Activated gamma-delta T cell treated with anti-CD3 and anti-CD28 coated beads, Interleukin-2, amount 50 U/mL, for 16 hours (primary cell): Measurements from ENCODE around the gene KCNC2.

Source experiments
- DNase-seq: peaks from one replicate; pipeline ENCODE4 v3.0.0-alpha.2; 2020; ENCODE audit warnings: low read depth

Gene KCNC2

GRCh38 chr12:75161488-75161887 is 48.2 kb downstream of the KCNC2 start:
- DNase-seq, result no peak

DNA sequence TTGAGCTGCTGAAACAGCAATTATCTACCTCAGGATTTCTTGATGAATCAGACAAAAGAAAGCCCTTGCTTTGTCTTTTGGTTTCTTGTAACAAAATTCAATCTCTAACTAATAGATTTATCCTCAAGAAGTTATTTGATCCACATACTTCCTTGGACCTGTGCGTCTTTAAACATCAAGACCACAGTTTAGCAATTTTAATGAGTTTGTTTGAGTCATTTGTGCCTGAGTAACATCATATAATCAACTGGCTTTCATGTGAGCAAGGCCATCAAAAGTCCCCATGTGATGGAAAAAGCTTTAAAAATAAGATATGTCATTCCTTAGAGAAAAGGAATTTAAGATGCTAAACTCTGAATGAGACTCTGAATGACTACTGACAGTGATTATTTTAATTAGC is 52.3 kb downstream of the KCNC2 start:
- DNase-seq, result no peak

GRCh38 chr12:75155962-75156361 is 53.7 kb downstream of the KCNC2 start:
- no peak for DNase-seq

GRCh38 chr12:75154388-75154787 is 55.3 kb downstream of the KCNC2 start:
- no peak for DNase-seq

DNA sequence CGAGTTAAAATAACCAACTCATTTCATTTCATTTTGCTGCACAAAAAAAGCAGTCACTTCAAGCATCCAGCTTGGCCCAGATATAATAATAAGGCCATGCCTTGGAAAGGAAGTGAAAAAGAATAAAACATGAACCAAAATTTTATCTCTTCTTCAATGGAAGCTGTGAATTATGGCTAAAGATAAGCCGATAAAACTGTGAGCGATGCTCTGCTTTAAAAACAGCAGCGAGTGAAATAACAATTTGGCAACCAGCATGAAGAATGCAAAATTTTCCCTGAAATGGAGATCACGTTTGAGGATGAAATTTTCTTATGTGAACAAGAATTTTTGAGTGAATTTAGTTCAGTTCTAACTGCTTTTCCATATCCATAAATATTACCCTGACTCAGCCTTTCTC is 70.4 kb downstream of the KCNC2 start:
- DNase-seq, result no peak

GRCh38 chr12:75137896-75138295 is 71.7 kb downstream of the KCNC2 start:
- no peak for DNase-seq

- DNase-seq, result no peak
These were observed 74.6 kb downstream of the KCNC2 start for GRCh38 chr12:75135026-75135425.

DNA sequence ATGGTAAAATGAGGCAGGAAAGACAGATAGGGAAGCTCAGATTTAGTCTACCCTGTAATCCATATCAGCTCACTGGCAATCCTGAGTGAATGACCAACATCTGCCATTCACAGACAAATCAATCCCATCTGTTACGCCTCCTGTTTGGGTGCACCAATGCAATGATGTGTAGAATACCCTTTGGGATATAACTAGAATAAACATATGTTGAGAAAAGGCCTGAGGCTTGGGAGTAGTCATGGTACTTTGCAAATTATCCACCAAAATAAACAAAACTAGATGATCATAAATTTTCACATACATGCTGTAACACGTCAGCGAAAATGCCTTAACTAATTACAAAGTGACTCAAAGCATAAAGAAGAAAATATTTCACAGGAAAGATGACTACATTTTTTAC is 78.8 kb downstream of the KCNC2 start:
- DNase-seq, result no peak

- no peak for DNase-seq
These were observed 80.4 kb downstream of the KCNC2 start for GRCh38 chr12:75129275-75129674.

- DNase-seq, result no peak
These were observed 88.5 kb downstream of the KCNC2 start for GRCh38 chr12:75121036-75121705.

- DNase-seq, result no peak
These were observed 89.3 kb downstream of the KCNC2 start for GRCh38 chr12:75120311-75120711.

GRCh38 chr12:75116646-75117198 is 92.9 kb downstream of the KCNC2 start:
- DNase-seq, result no peak

GRCh38 chr12:75115748-75116147 is 93.9 kb downstream of the KCNC2 start:
- DNase-seq, result no peak

DNA sequence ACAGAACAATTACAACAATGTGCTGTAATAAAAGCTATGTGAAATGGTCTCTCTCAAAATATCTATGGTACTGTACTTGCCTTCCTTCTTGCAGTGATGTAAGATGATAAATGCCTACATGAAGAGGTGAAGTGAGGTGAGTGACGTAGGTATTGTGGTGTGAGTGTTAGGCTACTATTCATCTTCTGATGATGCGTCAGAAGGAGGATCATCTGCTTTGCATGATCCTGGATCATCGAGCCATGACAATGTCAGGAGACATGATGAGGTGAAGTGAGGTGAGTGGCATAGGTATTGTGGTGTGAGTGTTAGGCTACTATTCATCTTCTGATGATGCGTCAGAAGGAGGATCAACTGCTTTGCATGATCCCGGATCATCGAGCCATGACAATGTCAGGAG is 105.8 kb downstream of the KCNC2 start:
- no peak for DNase-seq

DNA sequence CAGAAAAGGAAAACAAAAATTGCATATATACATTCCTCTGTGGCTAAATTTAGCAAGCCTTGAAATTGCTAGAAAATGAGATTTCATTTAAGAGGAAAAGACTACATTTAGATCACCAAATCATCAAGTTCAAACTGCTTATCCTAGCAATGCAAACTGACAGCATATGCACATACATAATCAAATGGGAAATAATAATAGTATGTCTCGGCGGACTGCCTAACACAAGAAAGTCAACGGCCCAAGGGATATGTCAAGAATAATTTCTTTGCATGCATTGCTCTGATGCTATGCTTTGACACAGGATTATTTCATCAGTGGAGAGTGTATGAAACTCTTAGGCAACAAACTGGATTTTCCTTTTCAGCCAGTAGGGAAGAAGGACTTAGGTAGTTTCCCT is 107.9 kb downstream of the KCNC2 start:
- DNase-seq, result no peak

DNA sequence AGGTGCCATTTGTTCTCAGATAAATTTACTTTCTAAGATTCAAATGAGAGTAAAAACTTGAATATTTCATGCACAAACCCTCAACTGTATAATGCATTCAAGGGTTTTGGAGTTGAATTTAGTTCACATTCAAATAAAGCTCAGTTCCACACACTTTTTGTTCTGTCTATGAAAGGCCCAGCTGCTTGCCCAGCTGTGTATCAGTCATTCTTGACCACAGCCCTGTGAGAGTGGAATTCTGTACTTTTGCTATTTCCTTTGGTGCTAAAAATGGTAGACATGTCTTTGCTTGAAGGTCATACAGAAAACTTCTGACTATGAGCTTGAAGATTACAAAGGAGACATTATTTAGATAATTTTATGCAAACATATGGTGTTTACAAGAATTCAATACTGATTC is 110.4 kb downstream of the KCNC2 start:
- no peak for DNase-seq

- no peak for DNase-seq
These were observed 112.6 kb downstream of the KCNC2 start for GRCh38 chr12:75097003-75097402.

GRCh38 chr12:75087654-75088053 is 122.0 kb downstream of the KCNC2 start:
- no peak for DNase-seq

GRCh38 chr12:75086091-75087038 is 123.3 kb downstream of the KCNC2 start:
- DNase-seq, result no peak

- no peak for DNase-seq
These were observed 128.3 kb downstream of the KCNC2 start for GRCh38 chr12:75081305-75081704.

- DNase-seq, result no peak
These were observed 129.1 kb downstream of the KCNC2 start for GRCh38 chr12:75080582-75080981.

DNA sequence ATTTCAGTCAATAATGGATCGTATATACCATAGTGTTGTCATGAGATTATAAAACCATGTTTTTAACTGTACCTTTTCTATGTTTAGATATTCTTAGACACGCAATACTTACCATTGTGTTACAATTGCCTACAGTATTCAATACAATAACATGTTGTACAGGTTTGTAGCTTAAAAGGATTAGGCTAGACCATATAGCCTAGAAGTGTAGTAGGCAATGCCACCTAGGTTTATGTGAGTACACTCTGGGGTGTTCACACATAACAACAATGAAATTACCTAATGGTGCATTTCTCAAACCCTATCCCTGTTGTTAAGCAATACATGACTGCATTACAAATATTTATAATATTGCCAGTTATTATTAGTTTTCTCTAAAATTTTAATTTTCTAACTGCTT is 144.2 kb downstream of the KCNC2 start:
- no peak for DNase-seq

DNA sequence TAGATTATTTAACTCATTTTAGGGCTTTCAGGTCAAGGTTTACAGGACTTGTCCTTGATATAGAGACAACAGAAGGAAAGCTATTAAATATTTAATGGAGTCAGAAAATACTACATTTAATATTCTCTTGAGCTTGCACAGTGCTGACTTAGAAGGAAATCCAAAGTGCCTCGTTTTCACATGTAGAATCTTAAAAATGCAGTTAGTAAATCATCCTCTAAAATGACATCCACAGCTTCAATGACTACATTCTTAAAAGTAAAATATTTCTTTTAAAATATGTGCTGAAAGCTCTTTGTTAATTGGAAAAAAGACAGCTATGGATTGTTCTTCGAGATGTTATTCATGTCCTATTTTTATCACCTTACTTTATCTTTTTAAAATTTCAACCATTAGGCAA is 146.9 kb downstream of the KCNC2 start:
- no peak for DNase-seq
